C4-2B (cell line): ENCODE measurements around the gene ARHGAP45.

Experiments used
- CTCF ChIP-seq: fragments of 450-650 bp; conservative IDR thresholded peaks from 2 replicates; pipeline ENCODE4 v1.5.1; 2017; ENCODE audit warnings: mild to moderate bottlenecking
- ZFX ChIP-seq: fragments of 450-650 bp; IDR thresholded peaks from 2 replicates; pipeline ENCODE4 v1.6.1; 2017

- no peak for TF ChIP-seq CTCF
- no peak for TF ChIP-seq ZFX
Observed at GRCh38 chr19:1094655-1094977, 27.6 kb downstream of the ARHGAP45 start.
